ENCODE data around the gene NTM. TPM values are rescaled to one million over a fixed set of nuclear protein-coding genes. Genes with fewer than 3 reads are reported as not detected.

NTM gene
- total RNA-seq, 3 donors from 2014 or later = 0.66 to 9.0 (median 1.0) TPM

- Histone ChIP-seq H3K36me3 (no peaks in the 10 kb centered on the region), H3K4me1 (no peaks in the 10 kb centered on the region), H3K9me3 (no peaks in the 10 kb centered on the region), H3K27ac (no peak overlapping the region), H3K4me3 (no peak overlapping the region), H3K27me3 (peaks cover 0 to 7% of the 10 kb centered on the region in 2 donors)
- intact Hi-C loops (cut with DNase I; ENCODE audit: low total_unique reads) = no loop called here
- DNase-seq (ENCODE audit: low spot score in 2 of 2) = no peak
- no peak for TF ChIP-seq POLR2A (IDR thresholded peaks at IDR 0.05)
- no peak for TF ChIP-seq POLR2AphosphoS5 (IDR thresholded peaks at IDR 0.05)
- TF ChIP-seq, protein P1, sequence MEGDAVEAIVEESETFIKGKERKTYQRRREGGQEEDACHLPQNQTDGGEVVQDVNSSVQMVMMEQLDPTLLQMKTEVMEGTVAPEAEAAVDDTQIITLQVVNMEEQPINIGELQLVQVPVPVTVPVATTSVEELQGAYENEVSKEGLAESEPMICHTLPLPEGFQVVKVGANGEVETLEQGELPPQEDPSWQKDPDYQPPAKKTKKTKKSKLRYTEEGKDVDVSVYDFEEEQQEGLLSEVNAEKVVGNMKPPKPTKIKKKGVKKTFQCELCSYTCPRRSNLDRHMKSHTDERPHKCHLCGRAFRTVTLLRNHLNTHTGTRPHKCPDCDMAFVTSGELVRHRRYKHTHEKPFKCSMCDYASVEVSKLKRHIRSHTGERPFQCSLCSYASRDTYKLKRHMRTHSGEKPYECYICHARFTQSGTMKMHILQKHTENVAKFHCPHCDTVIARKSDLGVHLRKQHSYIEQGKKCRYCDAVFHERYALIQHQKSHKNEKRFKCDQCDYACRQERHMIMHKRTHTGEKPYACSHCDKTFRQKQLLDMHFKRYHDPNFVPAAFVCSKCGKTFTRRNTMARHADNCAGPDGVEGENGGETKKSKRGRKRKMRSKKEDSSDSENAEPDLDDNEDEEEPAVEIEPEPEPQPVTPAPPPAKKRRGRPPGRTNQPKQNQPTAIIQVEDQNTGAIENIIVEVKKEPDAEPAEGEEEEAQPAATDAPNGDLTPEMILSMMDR (IDR thresholded peaks at IDR 0.05) = no peak
Measured at GRCh38 chr11:131750692-131751091, 380.3 kb downstream of the NTM start.

GRCh38 chr11:131754671-131755070 lies 384.3 kb downstream of the NTM start:
- intact Hi-C loops (cut with DNase I; ENCODE audit: low total_unique reads) = loop anchor here (5.0 kb wide), 1 partner anchor 237 kb away; no protein-coding TSS in a partner anchor
- Histone ChIP-seq H3K4me1 (no peaks in the 10 kb centered on the region), H3K36me3 (no peaks in the 10 kb centered on the region), H3K27ac (no peak overlapping the region), H3K9me3 (no peaks in the 10 kb centered on the region), H3K27me3 (peaks cover 0 to 7% of the 10 kb centered on the region in 2 donors), H3K4me3 (no peak overlapping the region)
- TF ChIP-seq POLR2AphosphoS5 (IDR thresholded peaks at IDR 0.05) (no peak), POLR2A (IDR thresholded peaks at IDR 0.05) (no peak)
- TF ChIP-seq, protein P1 (IDR thresholded peaks at IDR 0.05) = no peak
- no peak for DNase-seq (ENCODE audit: low spot score in 2 of 2)

DNA sequence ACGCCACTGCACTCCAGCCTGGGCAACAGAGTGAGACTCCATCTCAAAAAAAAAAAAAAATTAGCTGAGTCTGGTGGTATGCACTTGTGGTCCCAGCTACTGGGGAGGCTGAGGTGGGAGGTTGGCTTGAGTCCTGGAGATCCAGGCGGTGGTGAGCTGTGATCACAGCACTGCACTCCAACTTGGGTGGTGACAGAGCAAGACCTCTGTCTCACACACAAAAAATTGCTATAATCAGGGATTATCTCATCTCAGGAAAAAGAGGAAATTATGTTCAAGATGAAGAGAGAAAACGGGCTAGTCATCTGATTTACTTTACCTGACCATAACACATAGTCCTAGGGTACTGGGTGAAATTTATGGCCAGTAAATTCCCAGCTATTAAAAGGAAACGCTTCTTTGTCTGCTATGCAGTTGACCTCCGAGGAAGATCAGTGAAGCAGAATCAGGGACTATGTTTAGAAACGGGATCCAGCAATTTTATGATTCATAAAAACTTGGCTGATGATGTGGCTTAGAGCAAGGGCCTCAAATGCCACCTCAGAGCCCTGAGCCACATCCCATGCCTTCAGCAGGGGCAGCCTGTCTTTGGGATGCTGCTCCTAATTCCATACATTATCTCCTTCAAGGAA lies 386.2 kb downstream of the NTM start:
- Histone ChIP-seq H3K4me3 (no peak overlapping the region), H3K27me3 (no peaks in the 10 kb centered on the region), H3K9me3 (no peaks in the 10 kb centered on the region), H3K36me3 (no peaks in the 10 kb centered on the region), H3K4me1 (no peaks in the 10 kb centered on the region), H3K27ac (no peak overlapping the region)
- no peak for DNase-seq (ENCODE audit: low spot score in 2 of 2)
- no peak for TF ChIP-seq POLR2A (IDR thresholded peaks at IDR 0.05)
- no peak for TF ChIP-seq POLR2AphosphoS5 (IDR thresholded peaks at IDR 0.05)
- TF ChIP-seq, protein P1 (IDR thresholded peaks at IDR 0.05) = no peak
- intact Hi-C loops (cut with DNase I; ENCODE audit: low total_unique reads) = loop anchor here (5.0 kb wide), 1 partner anchor 239 kb away; no protein-coding TSS in a partner anchor

- intact Hi-C loops (cut with DNase I; ENCODE audit: low total_unique reads) = loop anchor here (5.0 kb wide), 1 partner anchor 241 kb away; no protein-coding TSS in a partner anchor
- TF ChIP-seq, protein P1 (IDR thresholded peaks at IDR 0.05) = no peak
- TF ChIP-seq POLR2AphosphoS5 (IDR thresholded peaks at IDR 0.05) (no peak), POLR2A (IDR thresholded peaks at IDR 0.05) (no peak)
- H3K4me3 ChIP-seq = no peak overlapping the region
Measured at GRCh38 chr11:131758726-131759125, 388.3 kb downstream of the NTM start.

GRCh38 chr11:131759140-131759539 lies 388.7 kb downstream of the NTM start:
- Histone ChIP-seq H3K27ac (no peak overlapping the region), H3K9me3 (no peaks in the 10 kb centered on the region), H3K4me3 (no peak overlapping the region), H3K36me3 (no peaks in the 10 kb centered on the region), H3K27me3 (no peaks in the 10 kb centered on the region), H3K4me1 (no peaks in the 10 kb centered on the region)
- DNase-seq (ENCODE audit: low spot score in 2 of 2) = no peak
- TF ChIP-seq POLR2AphosphoS5 (IDR thresholded peaks at IDR 0.05) (no peak), POLR2A (IDR thresholded peaks at IDR 0.05) (no peak)
- TF ChIP-seq, protein P1 (IDR thresholded peaks at IDR 0.05) = no peak
- intact Hi-C loops (cut with DNase I; ENCODE audit: low total_unique reads) = loop anchor here (5.0 kb wide), 1 partner anchor 242 kb away; no protein-coding TSS in a partner anchor

More at GRCh38 chr11:131758726-131759125, 388.3 kb downstream of the NTM start:
- no peaks in the 10 kb centered on the region for H3K9me3 ChIP-seq
- H3K4me1 ChIP-seq = no peaks in the 10 kb centered on the region
- no peak for DNase-seq (ENCODE audit: low spot score in 2 of 2)
- no peaks in the 10 kb centered on the region for H3K36me3 ChIP-seq
- H3K27me3 ChIP-seq = no peaks in the 10 kb centered on the region
- H3K27ac ChIP-seq = no peak overlapping the region

Measured in breast epithelium (tissue), 4 donors.